HepG2 (cell line): Measurements from ENCODE around the gene CAST. TPM values are rescaled to one million over a fixed set of nuclear protein-coding genes. Genes with fewer than 3 reads are reported as not detected.

Source experiments
- ATAC-seq: fragments of 200-7000 bp; cut with Tn5 transposase; 3 replicates; pipeline ENCODE4 v1.9.1; 2020; ENCODE audit warnings: mild to moderate bottlenecking, moderate library complexity
- BruUV-seq: library from RNA; stranded (reverse); fragments of 400-500 nt; replicated peaks from 2 replicates; lab custom pipeline; 2021; lab: Mats Ljungman, UMichigan
- CTCF ChIA-PET: fragments of 300-600 bp; formaldehyde crosslinking; extraction: SDS; loops from one replicate; lab custom pipeline; 2021; ENCODE audit warnings: low total read pairs, inconsistent platforms, low intra/inter-chr PET ratio; lab: Yijun Ruan, JAX
- POLR2A ChIA-PET: fragments of 350-600 bp; sonication (Branson Sonifier 250); formaldehyde crosslinking; loops from one replicate; lab custom pipeline; 2020; ENCODE audit warnings: antibody characterized with exemption, inconsistent platforms; lab: Yijun Ruan, JAX
- DNase-seq: peaks from one replicate; pipeline ENCODE4 v3.0.0-alpha.2; 2015; ENCODE audit warnings: low spot score
- FAIRE-seq: peaks from 3 replicates; lab custom pipeline; 2011; peaks lifted over from hg19 to GRCh38; lab: Jason Lieb, UNC
- H2AFZ ChIP-seq: one replicate; pipeline ENCODE4 v1.6.1; 2011; ENCODE audit warnings: low read length, inconsistent platforms
- H3K27ac ChIP-seq: fragments of 300-600 bp; 3 replicates; pipeline ENCODE4 v1.8.0; 2011; ENCODE audit warnings: mixed run types, mild to moderate bottlenecking, mixed read lengths, low read length, inconsistent platforms; ENCODE audit not compliant: insufficient read depth; ENCODE audit errors: extremely low read length
- H3K27me3 ChIP-seq, 2 experiments: fragments of 200-600 bp in 1 of 2; 2 replicates in 1 of 2; 3 replicates in 1 of 2; pipeline versions ENCODE4 v1.6.0 to v1.8.0; 2011; ENCODE audit warnings: low read length in 2 of 2, mild to moderate bottlenecking in 2 of 2, moderate library complexity in 2 of 2, inconsistent platforms in 1 of 2; ENCODE audit not compliant: insufficient read depth in 2 of 2, control insufficient read depth in 1 of 2
- H3K36me3 ChIP-seq, 2 experiments: fragments of 200-600 bp in 1 of 2; replicated peaks in 1 of 2; 2 replicates in 1 of 2; 3 replicates in 1 of 2; pipeline versions ENCODE4 v1.5.1 to v1.8.0; 2011; ENCODE audit warnings: low read length in 2 of 2, inconsistent platforms in 1 of 2; ENCODE audit not compliant: insufficient read depth in 2 of 2, control insufficient read depth in 1 of 2
- H3K4me1 ChIP-seq: 2 replicates; pipeline ENCODE4 v1.5.1; 2012; ENCODE audit warnings: low read length, inconsistent platforms; ENCODE audit not compliant: insufficient read depth
- H3K4me2 ChIP-seq: 2 replicates; pipeline ENCODE4 v1.6.0; 2011; ENCODE audit warnings: low read depth, low read length, inconsistent platforms
- H3K4me3 ChIP-seq, 3 experiments: fragments of 200-600 bp in 1 of 3; sonication (generic), shearing (Covaris generic) in 1 of 3; replicated peaks in 1 of 3; 2 replicates each; pipeline ENCODE4 v1.5.1; 2011 to 2016; ENCODE audit warnings: low read length in 3 of 3, inconsistent platforms in 2 of 3, low read depth in 2 of 3, mild to moderate bottlenecking in 2 of 3, control low read depth in 1 of 3, mixed read lengths in 1 of 3; ENCODE audit not compliant: insufficient read depth in 1 of 3
- H3K79me2 ChIP-seq: one replicate; pipeline ENCODE4 v1.6.1; 2011; ENCODE audit warnings: low read length, inconsistent platforms; ENCODE audit not compliant: insufficient read depth
- H3K9ac ChIP-seq: 2 replicates; pipeline ENCODE4 v1.6.0; 2011; ENCODE audit warnings: mild to moderate bottlenecking, low read depth, low read length, inconsistent platforms; ENCODE audit not compliant: insufficient read depth
- H3K9me3 ChIP-seq: 2 replicates; pipeline ENCODE4 v1.5.1; 2012; ENCODE audit warnings: mild to moderate bottlenecking, low read length
- H4K20me1 ChIP-seq: 2 replicates; pipeline ENCODE4 v1.6.0; 2011; ENCODE audit warnings: inconsistent platforms, mild to moderate bottlenecking, low read length, moderate library complexity; ENCODE audit not compliant: insufficient read depth
- FOXM1 ChIP-seq: sonication (generic); formaldehyde crosslinking; IDR thresholded peaks from 2 replicates; pipeline ENCODE4 v1.5.0; 2020; ENCODE audit warnings: missing genetic modification reagents
- KMT2A ChIP-seq: sonication (generic); formaldehyde crosslinking; IDR thresholded peaks from 2 replicates; pipeline ENCODE4 v1.4.0; 2020; ENCODE audit warnings: missing genetic modification reagents
- NCOR1 ChIP-seq: fragments of 200-600 bp; sonication (generic); IDR thresholded peaks from 2 replicates; pipeline ENCODE4 v1.7.0; 2017; ENCODE audit warnings: antibody characterized with exemption, low read length, borderline replicate concordance
- NR0B2 ChIP-seq: sonication (generic); formaldehyde crosslinking; IDR thresholded peaks from 2 replicates; pipeline ENCODE4 v1.4.0; 2020; ENCODE audit warnings: mild to moderate bottlenecking, missing genetic modification reagents
- NR2F2 ChIP-seq: IDR thresholded peaks from 2 replicates; pipeline ENCODE4 v1.6.1; 2012; ENCODE audit warnings: low read depth, inconsistent platforms, borderline replicate concordance
- ZBTB39 ChIP-seq: sonication (generic); formaldehyde crosslinking; IDR thresholded peaks from 2 replicates; pipeline ENCODE4 v1.5.0; 2020; ENCODE audit warnings: missing genetic modification reagents
- ZBTB40 ChIP-seq, 2 experiments: fragments of 450-650 bp in 1 of 2; sonication (generic) in 1 of 2; formaldehyde crosslinking in 1 of 2; IDR thresholded peaks; 2 replicates each; pipeline versions ENCODE4 v1.6.1 to v1.8.0; 2016 to 2022; ENCODE audit warnings: antibody characterized with exemption in 1 of 2, mild to moderate bottlenecking in 1 of 2, missing genetic modification reagents in 1 of 2
- ZNF512B ChIP-seq: sonication (generic); formaldehyde crosslinking; IDR thresholded peaks from 2 replicates; pipeline ENCODE4 v1.5.1; 2020; ENCODE audit warnings: missing genetic modification reagents, mild to moderate bottlenecking, borderline replicate concordance
- WGBS: methylation state at CpG from one replicate; pipeline ENCODE4 v1.1.6; 2017; ENCODE audit warnings: low lambda C conversion rate; 5-methylcytosine and 5-hydroxymethylcytosine counted together
- in situ Hi-C: cut with HindIII; loops from 2 replicates; pipeline ENCODE4 v1.10.0; 2017; ENCODE audit warnings: low pct_unique_long_range_greater_than_20kb; ENCODE audit not compliant: extremely low pct_ligation_motif_present
- intact Hi-C: fragments of 100-400 bp; cut with micrococcal nuclease; formaldehyde crosslinking; loops from one replicate; pipeline ENCODE4 v1.10.0; 2022; ENCODE audit not compliant: unreplicated experiment
- polyA plus RNA-seq, 8 experiments: library from polyadenylated mRNA; depleted of rRNA in 3 of 8; stranded (reverse) in 7 of 8; unstranded in 1 of 8; fragments of >200 nt; fragmentation: Illumina TruSeq in 4 of 8; extraction: Trizol in 4 of 8; gene quantifications; 2 replicates each; pipeline versions ENCODE4 v1.2.1 to v1.2.3, GENCODE V29; 2011 to 2016; ENCODE audit warnings: low read depth in 4 of 8, missing spikeins in 1 of 8, mixed read lengths in 1 of 8; ENCODE audit not compliant: insufficient read depth in 1 of 8
- total RNA-seq, 5 experiments: library from RNA; depleted of rRNA; stranded (reverse); fragments of >200 nt; fragmentation: Illumina TruSeq; extraction: Trizol; gene quantifications; 2 replicates each; pipeline ENCODE4 v1.2.3, GENCODE V29; 2016; ENCODE audit warnings: low read depth in 1 of 5

Gene CAST
- total and polyA plus RNA-seq, 2 of the 13 experiments (the other 11 are each of a cell fraction or from before 2014, with no cell fraction given) = 42.1 to 67.6 TPM

GRCh38 chr5:96796434-96796833 is 134.3 kb downstream of the CAST start:
- H3K9ac ChIP-seq = no peak overlapping the region
- FAIRE-seq (no peak), DNase-seq (no peak), ATAC-seq (no peak)
- in situ Hi-C loops (no loop called here), intact Hi-C loops (no loop called here)
- H3K4me3 ChIP-seq = no peak overlapping the region
- WGBS = 80% methylated on average over 1 of the region's 2 CpGs
- no peaks in the 10 kb centered on the region for H3K4me1 ChIP-seq
- ChIA-PET POLR2A (no interaction called here), CTCF (no interaction called here)
- TF ChIP-seq ZBTB40 (IDR thresholded peaks at IDR 0.05) (no peak), ZBTB40 (CRISPR knock-in tag; IDR thresholded peaks at IDR 0.05) (no peak), ZNF512B (no peak), NR0B2 (no peak), ZBTB39 (CRISPR knock-in tag) (no peak), NR2F2 (no peak), KMT2A (CRISPR knock-in tag) (no peak), FOXM1 (CRISPR knock-in tag) (no peak), NCOR1 (no peak)
- H3K9me3 ChIP-seq = no peaks in the 10 kb centered on the region
- BruUV-seq = no TSS peak
- no peak overlapping the region for H3K4me2 ChIP-seq
- H2AFZ ChIP-seq = no peak overlapping the region
- H3K79me2 ChIP-seq = no peaks in the 10 kb centered on the region
- no peaks in the 10 kb centered on the region for H4K20me1 ChIP-seq
- no peak overlapping the region for H3K27ac ChIP-seq
- H3K27me3 ChIP-seq = no peaks in the 10 kb centered on the region
- peaks cover 10 to 67% of the 10 kb centered on the region in 2 experiments for H3K36me3 ChIP-seq
